Endometrial microvascular endothelial cells (primary cell): ENCODE data around the gene KAZN. TPM values are rescaled to one million over a fixed set of nuclear protein-coding genes. Genes with fewer than 3 reads are reported as not detected.
"Not testable (repeated sequence)": the region's sequence is repeated elsewhere in the genome, so short reads cannot be mapped to it uniquely, and the experiment has no call there.

Source experiments
- in situ Hi-C: cut with HindIII; loops from 2 replicates; pipeline ENCODE4 v1.10.0; 2017; ENCODE audit warnings: low sequenced_read_pairs, low pct_unique_long_range_greater_than_20kb; ENCODE audit errors: inconsistent ontology term
- total RNA-seq: library from RNA; depleted of rRNA; stranded (reverse); fragments of >200 nt; gene quantifications from one replicate; pipeline ENCODE4 v1.2.3, GENCODE V29; 2015; ENCODE audit errors: inconsistent ontology term

KAZN gene
- total RNA-seq, 1 donor from 2014 or later: 0.93 TPM

- in situ Hi-C loops: loop anchor here (25.0 kb wide), 1 partner anchor 297 kb away; the partner anchor contains the start of gene EFHD2
Observed at GRCh38 chr1:15115542-15116330, 517.3 kb downstream of the KAZN start.

GRCh38 chr1:15116966-15117365, 518.5 kb downstream of the KAZN start:
- in situ Hi-C loops: loop anchor here (25.0 kb wide), 1 partner anchor 295 kb away; the partner anchor contains the start of gene EFHD2

GRCh38 chr1:15117671-15118325, 519.3 kb downstream of the KAZN start:
- in situ Hi-C loops: loop anchor here (25.0 kb wide), 1 partner anchor 295 kb away; the partner anchor contains the start of gene EFHD2

DNA sequence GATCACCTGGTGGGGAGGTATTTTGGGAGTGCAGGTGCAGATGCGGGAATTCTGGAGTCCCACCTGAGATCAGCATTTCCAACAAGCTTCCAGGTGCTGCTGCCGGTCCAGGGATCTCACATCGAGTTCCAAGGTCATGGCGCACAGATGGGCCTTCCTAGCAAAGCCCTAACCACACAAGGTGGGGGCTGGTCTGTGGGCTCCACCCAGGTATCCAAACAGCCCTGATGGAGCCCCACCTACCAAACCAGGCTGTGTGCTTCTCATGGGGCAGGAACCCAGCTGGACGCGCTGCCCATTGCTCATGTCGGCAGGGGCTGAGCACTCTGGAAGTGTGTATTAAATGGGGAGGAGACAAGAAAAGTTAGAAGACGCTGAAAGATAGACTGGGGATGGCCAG, 520.1 kb downstream of the KAZN start:
- in situ Hi-C loops: loop anchor here (25.0 kb wide), 1 partner anchor 294 kb away; the partner anchor contains the start of gene EFHD2

DNA sequence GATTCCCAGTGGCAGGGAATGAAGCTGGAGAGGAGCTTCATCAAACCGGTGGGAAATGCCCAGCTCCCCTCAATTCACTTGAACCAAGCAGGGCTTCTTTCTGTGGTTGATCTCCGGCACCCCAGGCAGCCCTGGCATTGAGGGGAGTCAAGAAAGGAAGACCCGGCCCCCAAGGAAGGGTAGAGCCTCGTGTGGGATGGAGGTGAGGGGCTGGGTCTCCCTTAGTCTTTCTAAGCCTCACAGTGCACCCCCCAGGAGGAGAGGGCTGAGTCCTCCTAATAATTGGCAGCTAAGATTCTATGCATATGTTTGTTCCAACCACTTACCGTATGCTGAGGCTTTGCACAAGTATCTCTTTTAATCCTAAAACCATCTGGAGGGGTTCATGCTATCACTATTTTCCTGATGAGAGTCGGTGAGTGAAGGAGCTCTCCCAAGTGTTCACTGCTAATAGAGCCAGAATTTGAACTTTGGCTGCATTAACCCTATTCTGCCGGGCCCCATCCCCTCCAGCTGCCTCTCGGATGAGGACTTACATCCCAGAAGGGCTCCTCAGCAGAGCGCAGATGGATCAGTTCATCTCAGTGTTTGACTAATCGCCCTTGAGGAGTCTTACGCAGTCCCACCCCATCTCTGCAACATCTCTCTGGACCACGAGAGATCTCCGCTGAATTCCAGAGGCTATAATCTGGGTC, 521.9 kb downstream of the KAZN start:
- in situ Hi-C loops: loop anchor here (25.0 kb wide), 1 partner anchor 292 kb away; the partner anchor contains the start of gene EFHD2

- in situ Hi-C loops: loop anchor here (25.0 kb wide), 1 partner anchor 290 kb away; the partner anchor contains the start of gene EFHD2
Observed at GRCh38 chr1:15122331-15122730, 523.8 kb downstream of the KAZN start.

- in situ Hi-C loops: loop anchor here (25.0 kb wide), 1 partner anchor 289 kb away; the partner anchor contains the start of gene EFHD2
Observed at GRCh38 chr1:15123270-15123669, 524.8 kb downstream of the KAZN start.

DNA sequence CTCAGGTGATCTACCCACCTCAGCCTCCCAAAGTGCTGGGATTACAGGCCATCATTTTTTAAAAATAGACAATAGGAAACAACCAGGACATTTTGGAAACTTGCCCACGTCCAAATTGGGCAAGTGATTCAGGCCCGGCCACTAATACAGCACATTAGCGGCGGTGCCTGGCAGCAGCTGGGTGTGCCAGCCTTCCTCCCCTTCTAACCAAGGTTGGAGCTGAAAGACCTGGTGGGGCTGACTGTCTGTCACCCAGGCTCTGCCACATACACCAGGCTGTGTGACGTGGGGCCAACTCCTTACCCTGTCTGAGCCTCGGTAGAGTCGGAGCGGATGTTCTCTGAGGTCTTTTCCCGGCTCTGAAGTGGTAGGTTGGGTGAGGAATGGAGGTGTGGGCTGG, 525.4 kb downstream of the KAZN start:
- in situ Hi-C loops: loop anchor here (25.0 kb wide), 1 partner anchor 288 kb away; the partner anchor contains the start of gene EFHD2

DNA sequence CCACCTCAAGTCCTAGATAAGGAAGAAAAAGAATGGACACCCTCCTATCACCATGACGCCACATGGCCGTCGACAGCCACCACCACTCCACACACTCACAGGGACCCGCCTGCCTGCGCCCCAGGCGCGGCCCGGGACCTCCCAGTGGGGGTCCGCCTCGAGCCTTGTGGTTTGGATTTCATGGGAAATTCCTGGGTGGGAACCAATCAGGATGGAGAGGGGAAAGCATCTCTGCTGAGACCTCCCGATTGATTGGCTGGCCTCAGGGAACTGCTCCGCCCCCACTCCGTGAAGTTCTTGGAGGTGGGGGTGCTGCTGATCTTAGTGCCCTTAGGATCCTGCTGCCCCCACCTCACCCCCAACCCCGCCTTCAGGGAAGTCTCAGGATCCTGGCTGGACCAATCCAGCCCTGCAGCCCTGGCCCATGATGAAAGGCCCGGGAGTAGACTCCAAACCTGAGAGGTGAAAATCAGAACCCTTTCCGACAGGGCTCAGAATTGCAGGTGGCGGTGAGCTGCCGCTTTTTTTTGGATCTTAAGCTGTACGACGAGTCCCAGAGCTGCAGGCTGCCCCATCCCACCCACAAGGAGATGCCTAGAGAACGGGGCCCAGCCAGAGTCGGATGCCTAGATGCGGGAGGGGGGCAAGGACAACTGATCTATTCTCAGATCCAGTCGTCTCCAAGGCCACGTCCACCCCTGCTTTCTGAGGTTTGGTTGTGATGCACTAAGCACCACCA, 526.0 kb downstream of the KAZN start:
- in situ Hi-C loops: loop anchor here (25.0 kb wide), 1 partner anchor 288 kb away; the partner anchor contains the start of gene EFHD2

DNA sequence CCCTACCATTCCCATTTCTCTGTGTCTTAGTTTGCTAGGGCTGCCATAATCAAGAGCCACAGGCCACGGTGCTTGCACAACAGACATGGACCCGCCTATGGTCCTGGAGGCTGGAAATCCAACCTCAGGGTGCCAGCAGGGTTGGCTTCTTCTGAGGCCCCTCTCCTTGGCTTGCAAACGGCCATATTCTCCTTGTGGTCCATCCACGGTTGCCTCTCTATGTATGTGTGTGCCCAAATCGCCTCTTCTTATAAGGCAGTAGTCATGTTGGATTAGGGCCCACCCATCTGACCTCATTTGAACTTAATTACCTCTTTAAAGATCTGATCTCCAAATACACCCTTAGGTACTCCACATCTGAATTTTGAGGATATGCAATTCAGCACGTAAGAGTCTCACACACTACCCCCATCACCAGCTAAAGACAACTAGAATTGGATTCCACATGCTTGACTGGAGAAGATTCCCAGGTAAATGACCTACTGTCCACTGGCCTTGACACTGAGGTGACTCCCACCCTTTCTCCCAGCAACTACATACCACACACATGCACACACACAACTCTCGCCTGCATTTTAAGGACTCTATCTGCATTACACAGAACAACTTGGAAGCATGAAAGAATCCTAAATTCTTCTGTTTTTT, 526.7 kb downstream of the KAZN start:
- in situ Hi-C loops: no loop called here

GRCh38 chr1:15128077-15128476, 529.6 kb downstream of the KAZN start:
- in situ Hi-C loops: no loop called here

DNA sequence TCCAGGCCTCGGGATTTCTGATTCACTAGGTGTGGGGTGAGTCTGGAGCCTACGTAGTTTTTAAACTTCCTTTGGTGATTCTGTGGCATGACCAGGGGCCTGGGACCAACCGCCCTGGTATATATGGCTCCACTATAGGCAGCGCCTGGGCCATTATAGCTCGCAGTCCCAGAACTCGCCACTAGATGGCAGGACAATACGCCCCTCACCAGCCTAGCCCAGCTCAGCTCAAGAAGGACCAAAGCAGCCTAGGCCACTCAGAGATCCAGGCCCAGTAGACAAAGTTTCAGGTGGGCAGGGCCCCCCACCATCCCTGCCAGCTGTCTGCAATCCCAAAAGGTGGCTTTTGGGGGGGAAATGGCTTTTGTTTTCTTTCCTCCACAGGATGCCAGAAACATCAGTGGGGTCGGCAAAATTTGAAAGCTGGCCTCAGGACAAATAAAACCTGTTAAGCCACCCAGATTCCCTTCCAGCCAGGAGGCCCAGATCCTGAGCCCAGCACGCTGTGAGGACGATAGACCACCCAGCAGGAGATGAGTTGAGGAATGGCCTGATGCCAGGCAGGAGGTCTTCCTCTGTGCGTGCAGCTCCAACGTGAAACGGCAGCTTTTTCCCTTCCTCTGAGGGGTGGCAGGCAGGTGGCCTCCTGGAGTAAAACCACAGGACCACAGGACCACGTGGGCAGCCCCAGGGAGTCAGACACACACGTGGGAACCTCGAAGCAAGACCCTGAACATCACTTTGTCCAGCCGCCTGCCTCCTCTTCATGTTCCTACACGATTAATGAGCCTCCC, 530.2 kb downstream of the KAZN start:
- in situ Hi-C loops: no loop called here

DNA sequence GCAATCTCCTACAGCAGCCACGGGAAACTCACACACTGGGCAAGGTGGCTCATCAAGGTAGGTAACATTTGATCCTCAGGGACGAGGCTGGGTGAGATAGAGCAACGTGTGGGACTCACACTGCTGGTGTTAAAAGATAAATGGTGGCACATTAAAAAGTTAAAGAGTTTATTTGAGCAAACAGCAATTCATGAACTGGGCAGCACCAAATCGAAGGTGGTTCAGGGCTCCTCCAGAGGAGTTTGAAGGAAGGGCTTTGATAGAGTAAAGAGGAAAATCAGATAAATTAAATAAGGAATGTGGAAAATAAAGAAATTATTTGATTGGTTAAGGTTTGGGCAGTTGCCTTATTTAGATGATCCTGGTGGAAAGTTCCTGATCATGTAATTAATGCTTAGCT, 531.5 kb downstream of the KAZN start:
- in situ Hi-C loops: no loop called here

- in situ Hi-C loops: no loop called here
Observed at GRCh38 chr1:15130607-15131006, 532.1 kb downstream of the KAZN start.

DNA sequence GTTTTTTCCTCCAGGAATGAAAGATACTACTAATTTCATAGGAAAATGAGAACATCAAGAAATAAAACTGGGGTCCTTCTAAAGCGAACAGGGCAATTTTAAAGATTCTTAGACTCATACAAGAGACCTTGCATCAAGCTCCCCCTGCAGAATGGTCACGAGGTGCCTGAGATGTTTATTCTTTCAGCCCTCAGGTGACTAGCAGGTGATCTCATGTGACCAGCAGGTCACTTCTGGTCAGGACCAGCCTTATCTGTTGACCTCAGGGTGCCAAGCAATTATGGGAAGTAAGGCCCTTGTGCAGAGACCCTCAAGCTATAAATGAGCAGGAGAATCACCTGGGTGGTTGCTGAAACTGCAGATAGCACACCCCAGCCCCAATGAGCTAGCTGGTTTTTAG, 534.5 kb downstream of the KAZN start:
- in situ Hi-C loops: no loop called here

GRCh38 chr1:15134285-15134684, 535.8 kb downstream of the KAZN start:
- in situ Hi-C loops: no loop called here

DNA sequence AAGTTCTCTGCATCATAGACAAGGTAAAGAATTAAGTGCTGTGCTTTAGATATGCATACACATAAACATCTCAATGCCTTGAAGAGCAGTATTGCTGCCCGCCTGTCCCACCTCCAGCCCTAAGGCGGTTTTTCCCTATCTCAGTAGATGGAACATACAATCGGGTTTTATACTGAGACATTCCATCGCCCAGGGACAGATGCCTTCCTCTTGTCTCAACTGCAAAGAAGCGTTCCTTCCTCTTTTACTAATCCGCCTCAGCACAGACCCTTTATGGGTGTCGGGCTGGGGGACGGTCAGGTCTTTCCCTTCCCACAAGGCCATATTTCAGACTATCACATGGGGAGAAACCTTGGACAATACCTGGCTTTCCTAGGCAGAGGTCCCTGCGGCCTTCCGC, 537.1 kb downstream of the KAZN start:
- in situ Hi-C loops: not testable (repeated sequence)
